K562 (cell line): ENCODE results near the gene RASSF7. TPM values are rescaled to one million over a fixed set of nuclear protein-coding genes. Genes with fewer than 3 reads are reported as not detected.
A peak's percentile ranks its signal among the peaks of the same experiment; 100 is the strongest.

Experiments used
- CBX5 ChIP-seq: IDR thresholded peaks from 2 replicates; pipeline ENCODE4 v1.6.1; 2014; ENCODE audit warnings: low read depth, borderline replicate concordance
- E2F5 ChIP-seq: sonication (generic); formaldehyde crosslinking; IDR thresholded peaks from 2 replicates; pipeline ENCODE4 v1.8.0; 2022; ENCODE audit warnings: mild to moderate bottlenecking, missing genetic modification reagents
- HES1 ChIP-seq: fragments of 450-650 bp; IDR thresholded peaks from 2 replicates; pipeline ENCODE4 v1.6.1; 2016; ENCODE audit warnings: low read depth, mild to moderate bottlenecking, moderate library complexity
- HNRNPLL ChIP-seq: fragments of 200-400 bp; formaldehyde crosslinking; IDR thresholded peaks from 2 replicates; pipeline ENCODE4 v1.6.1; 2017; ENCODE audit warnings: low read length, low read depth, mild to moderate bottlenecking; ENCODE audit not compliant: poor library complexity, severe bottlenecking
- ILK ChIP-seq: fragments of 450-650 bp; IDR thresholded peaks from 2 replicates; pipeline ENCODE4 v1.6.1; 2016; ENCODE audit warnings: missing genetic modification characterization, low read depth, mild to moderate bottlenecking, missing compliant biosample characterization, moderate library complexity, borderline replicate concordance
- JUN ChIP-seq, 2 experiments: sonication (generic) in 1 of 2; formaldehyde crosslinking in 1 of 2; IDR thresholded peaks; 2 replicates each; pipeline versions ENCODE4 v1.6.1 to v1.8.0; 2012 to 2022; ENCODE audit warnings: borderline replicate concordance in 2 of 2, mild to moderate bottlenecking in 2 of 2, improper control_type of control experiment in 1 of 2, low read depth in 1 of 2, low read length in 1 of 2, missing genetic modification reagents in 1 of 2
- KAT8 ChIP-seq: fragments of 450-650 bp; IDR thresholded peaks from 2 replicates; pipeline ENCODE4 v1.6.1; 2016; ENCODE audit warnings: low read depth, mild to moderate bottlenecking
- KLF16 ChIP-seq: IDR thresholded peaks from 2 replicates; pipeline ENCODE4 v1.6.1; 2016; ENCODE audit warnings: antibody characterized with exemption
- NFE2L1 ChIP-seq: fragments of 450-650 bp; IDR thresholded peaks from 2 replicates; pipeline ENCODE4 v1.6.1; 2016; ENCODE audit warnings: missing genetic modification characterization, low read depth, mild to moderate bottlenecking, missing compliant biosample characterization, moderate library complexity, borderline replicate concordance
- PRPF4 ChIP-seq: fragments of 200-400 bp; formaldehyde crosslinking; IDR thresholded peaks from one replicate; pipeline ENCODE4 v1.6.1; 2017; ENCODE audit warnings: low read length, low read depth, mild to moderate bottlenecking; ENCODE audit not compliant: insufficient read depth, poor library complexity, severe bottlenecking
- WHSC1 ChIP-seq: IDR thresholded peaks from one replicate; pipeline ENCODE4 v1.6.1; 2012; ENCODE audit warnings: low read length, control low read depth, inconsistent platforms
- ZHX1 ChIP-seq: fragments of 150-350 bp; conservative IDR thresholded peaks from 2 replicates; pipeline ENCODE4 v1.6.1; 2014; ENCODE audit warnings: low read length
- polyA plus RNA-seq, 8 experiments: library from polyadenylated mRNA; depleted of rRNA in 4 of 8; stranded (reverse) in 5 of 8; unstranded in 3 of 8; fragments of >200 nt; fragmentation: Nextera tagmentation in 2 of 8; fragmentation: Illumina TruSeq in 1 of 8; extraction: Ambion mirVana in 2 of 8; extraction: Trizol in 1 of 8; gene quantifications; 2 replicates each; pipeline versions ENCODE4 v1.2.1 to v1.2.3, GENCODE V29; 2011 to 2014; ENCODE audit warnings: inconsistent platforms in 1 of 8, missing spikeins in 1 of 8
- total RNA-seq, 7 experiments: library from RNA; depleted of rRNA in 6 of 7; stranded (reverse); fragments of >200 nt in 6 of 7; fragmentation: Illumina TruSeq in 2 of 7; extraction: Trizol in 2 of 7; gene quantifications; 2 replicates each; pipeline versions ENCODE4 v1.2.1 to v1.2.3, GENCODE V29; 2011 to 2021; ENCODE audit warnings: low replicate concordance in 1 of 7

Gene RASSF7
- total and polyA plus RNA-seq, 9 of the 15 experiments (the other 6 are each of a cell fraction or from before 2014, with no cell fraction given), result 0.41 to 45.2 (median 18.6) TPM

- TF ChIP-seq ZHX1 (no peak), CBX5 (no peak), KLF16 (no peak), NFE2L1 (tag) (no peak), ILK (tag) (no peak), WHSC1 (no peak), HNRNPLL (no peak), KAT8 (no peak), JUN (IDR thresholded peaks at IDR 0.05; ENCODE audit: borderline replicate concordance, low read depth, low read length) (no peak), JUN (CRISPR knock-in tag; IDR thresholded peaks at IDR 0.05; ENCODE audit: borderline replicate concordance) (0 out of 2 replicates have a peak, but pooled peaks have one; percentile 46), HES1 (no peak), E2F5 (CRISPR knock-in tag) (no peak), PRPF4 (no peak)
Measured at GRCh38 chr11:579830-580601, 19.2 kb downstream of the RASSF7 start (continued).
